GM19328 (cell line): ENCODE data around the gene PCDH9.
"Not testable (repeated sequence)": the region's sequence is repeated elsewhere in the genome, so short reads cannot be mapped to it uniquely, and the experiment has no call there.

ENCODE experiments used
- ATAC-seq: cut with Tn5 transposase; IDR thresholded peaks from one replicate; pipeline ENCODE4 v1.9.1; 2021; ENCODE audit warnings: mild to moderate bottlenecking, moderate library complexity; ENCODE audit not compliant: unreplicated experiment

Gene PCDH9

DNA sequence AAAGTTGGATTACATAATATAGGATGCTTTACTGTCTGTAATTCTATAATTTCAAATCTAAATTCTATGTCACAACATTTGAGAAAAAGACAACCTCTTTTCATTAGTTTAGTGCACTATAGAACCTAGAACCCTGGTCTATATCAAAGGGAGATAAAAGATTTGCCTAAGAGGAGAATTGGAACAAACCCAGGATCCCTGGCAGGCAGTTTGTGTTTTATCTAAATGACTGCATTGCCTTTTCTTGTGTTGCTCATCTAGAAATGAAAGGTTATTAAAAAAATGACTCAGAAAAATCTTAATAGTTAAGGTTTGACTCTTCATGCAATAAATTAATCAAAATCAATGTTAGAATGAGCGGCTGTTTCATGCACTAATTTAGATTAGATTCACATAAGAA, 96.7 kb downstream of the PCDH9 start:
- no peak for ATAC-seq

GRCh38 chr13:67131393-67131792, 98.7 kb downstream of the PCDH9 start:
- no peak for ATAC-seq

DNA sequence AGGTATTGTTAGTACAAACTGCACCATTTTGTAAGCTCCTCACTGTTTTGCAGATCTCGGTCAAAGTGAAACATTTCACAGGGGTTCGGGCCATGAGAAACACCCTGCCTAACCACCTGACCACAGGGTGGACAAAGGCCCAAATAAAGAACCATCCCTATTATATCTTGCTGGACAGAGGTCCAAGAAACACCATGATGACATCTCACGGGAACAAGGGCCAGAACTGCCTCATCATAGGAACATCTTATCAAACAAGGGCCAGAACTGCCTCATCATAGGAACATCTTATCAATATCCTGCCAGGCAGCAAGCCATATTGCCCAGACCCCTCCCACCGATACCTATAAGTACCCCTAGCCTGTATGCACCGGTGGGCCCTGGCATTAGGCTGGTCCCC, 99.7 kb downstream of the PCDH9 start:
- ATAC-seq = no peak

- no peak for ATAC-seq
These were observed 102.0 kb downstream of the PCDH9 start for GRCh38 chr13:67128136-67128535.

- no peak for ATAC-seq
These were observed 104.5 kb downstream of the PCDH9 start for GRCh38 chr13:67125681-67126080.

GRCh38 chr13:67123165-67123564, 107.0 kb downstream of the PCDH9 start:
- no peak for ATAC-seq

- no peak for ATAC-seq
These were observed 107.9 kb downstream of the PCDH9 start for GRCh38 chr13:67122251-67122650.

DNA sequence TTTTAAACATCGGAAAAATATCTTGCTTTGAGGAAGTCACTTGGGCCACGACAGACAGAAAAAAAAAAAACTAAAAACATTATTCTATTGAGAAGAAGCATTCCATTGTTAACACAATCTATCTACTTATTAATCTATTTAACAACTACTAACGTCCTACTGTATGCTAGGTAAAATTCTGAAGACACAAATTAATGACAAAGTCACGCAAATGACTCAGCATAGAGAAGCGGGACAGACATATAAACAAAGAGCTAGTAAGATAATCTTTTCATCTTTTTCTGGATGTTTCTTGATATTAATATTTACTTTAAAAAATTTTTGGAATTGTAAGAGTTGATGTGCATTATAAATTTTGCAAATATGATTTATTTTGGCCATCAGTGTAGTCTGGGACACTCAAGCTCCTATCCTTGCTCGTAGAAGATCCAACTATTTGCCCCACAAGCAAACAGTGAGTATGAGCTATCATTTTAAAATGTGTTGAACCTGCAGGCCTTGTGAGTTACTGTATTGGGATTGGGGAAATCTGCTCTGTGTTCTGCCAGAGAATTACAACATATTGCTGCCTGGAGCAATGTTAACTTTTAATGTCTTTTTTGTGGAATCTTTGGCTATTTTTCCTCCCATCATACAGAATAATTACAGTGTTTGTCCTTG, 109.1 kb downstream of the PCDH9 start:
- ATAC-seq = no peak

GRCh38 chr13:67119481-67119894, 110.6 kb downstream of the PCDH9 start:
- no peak for ATAC-seq

GRCh38 chr13:67118277-67118676, 111.9 kb downstream of the PCDH9 start:
- no peak for ATAC-seq

DNA sequence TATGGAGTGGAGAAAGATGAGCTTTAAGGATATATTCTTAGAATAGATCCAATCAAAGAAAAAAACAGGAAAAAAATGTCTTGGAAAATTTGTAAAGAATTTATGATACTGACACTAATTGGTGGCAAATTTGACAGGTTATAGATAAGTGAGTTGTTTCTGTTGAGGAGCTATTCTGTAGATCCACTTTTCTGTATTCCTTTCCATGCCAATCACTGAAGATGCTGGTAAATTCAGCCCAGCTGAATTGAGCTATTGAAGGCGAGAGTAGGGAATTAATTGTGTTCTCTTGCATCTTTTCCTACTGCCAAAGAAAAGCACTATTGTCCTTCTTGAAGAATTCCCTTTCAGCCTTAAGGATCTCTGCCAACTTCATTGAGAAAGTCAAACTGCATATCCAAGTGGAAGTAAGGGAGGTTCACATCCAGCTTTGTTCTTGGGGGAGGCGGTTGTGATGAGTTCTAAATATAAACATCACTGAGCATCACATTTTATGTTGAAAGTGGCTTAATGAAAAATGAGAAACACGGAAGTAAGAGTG, 113.1 kb downstream of the PCDH9 start:
- ATAC-seq = no peak

GRCh38 chr13:67107979-67108378, 122.2 kb downstream of the PCDH9 start:
- no peak for ATAC-seq

DNA sequence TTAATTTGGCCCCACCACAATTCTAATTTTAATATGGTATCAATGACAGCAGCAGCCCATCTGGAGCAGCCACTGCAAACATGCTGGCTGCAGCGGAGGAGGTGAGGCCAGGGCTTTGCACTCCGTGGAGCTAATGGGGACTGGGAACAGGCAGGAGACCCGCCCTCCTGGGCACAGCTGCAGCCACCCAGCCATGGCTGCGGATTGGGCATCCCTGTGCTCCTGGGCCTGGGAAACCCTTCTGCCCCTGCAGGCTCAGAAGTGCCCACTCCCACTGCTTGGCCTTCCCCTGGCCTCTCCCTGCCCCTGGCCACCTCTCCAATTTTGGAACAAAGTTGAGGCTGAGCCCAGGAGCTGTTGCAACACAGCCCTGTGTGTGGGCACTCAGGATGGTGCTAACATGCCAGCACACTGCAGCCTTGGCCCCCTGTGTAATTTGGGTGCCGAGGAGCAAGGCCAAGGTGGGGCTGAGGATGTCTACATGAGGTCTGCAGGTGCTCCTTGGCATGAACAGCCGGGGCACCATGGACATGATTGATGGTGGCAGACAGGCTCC, 123.6 kb downstream of the PCDH9 start:
- ATAC-seq = no peak

DNA sequence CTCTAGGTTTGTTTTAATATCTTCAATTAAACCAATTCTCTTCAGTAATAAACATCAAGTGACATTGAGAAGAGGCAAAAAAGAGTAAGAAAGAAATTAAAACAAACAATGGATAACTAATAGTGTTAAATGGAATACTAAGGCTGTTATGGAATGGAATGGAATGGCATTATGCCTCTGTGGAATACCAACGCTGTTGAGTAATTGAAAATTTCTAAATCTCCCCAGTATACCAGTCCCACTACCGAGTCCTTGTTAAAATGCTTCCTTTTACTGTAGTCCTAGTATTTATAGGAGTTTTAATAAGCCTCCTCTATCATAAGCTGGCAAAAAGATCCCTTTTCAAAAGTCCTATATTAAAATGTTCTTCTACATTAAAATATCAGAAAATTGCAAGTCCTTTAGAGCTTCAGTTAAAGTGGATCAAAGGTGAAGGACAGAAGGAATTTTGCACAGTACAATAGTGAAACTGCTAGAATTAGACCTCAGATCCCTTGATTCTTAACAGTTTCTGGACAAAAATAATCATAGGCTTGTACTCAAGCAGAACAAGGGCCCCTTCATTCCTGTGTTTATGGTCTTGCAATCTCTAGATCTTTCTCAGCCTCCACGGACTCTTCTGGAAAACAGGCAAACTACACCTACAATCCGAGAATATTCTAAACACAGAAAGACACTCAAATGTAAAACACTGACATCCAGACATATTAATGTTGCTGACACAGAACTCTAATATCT, 128.2 kb downstream of the PCDH9 start:
- ATAC-seq = no peak

DNA sequence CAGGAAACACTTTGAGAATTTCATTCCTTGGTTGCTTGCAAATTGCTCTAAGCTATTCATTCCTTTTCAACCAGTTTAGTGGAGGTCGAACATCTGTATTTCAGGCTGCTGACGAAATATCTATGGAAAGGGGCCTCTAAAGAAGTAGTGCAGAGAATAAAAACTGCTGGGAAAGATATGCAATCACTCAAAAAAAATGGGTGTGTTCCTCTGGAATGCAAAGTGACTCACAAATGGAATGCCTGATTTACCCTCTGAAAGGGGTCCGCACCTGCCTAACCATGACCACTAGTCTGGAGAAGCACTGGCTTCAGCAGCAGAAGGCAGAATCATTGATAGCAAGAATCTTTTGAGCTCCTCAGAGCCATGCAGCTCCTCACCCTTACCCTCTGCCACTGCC, 129.4 kb downstream of the PCDH9 start:
- ATAC-seq = no peak

DNA sequence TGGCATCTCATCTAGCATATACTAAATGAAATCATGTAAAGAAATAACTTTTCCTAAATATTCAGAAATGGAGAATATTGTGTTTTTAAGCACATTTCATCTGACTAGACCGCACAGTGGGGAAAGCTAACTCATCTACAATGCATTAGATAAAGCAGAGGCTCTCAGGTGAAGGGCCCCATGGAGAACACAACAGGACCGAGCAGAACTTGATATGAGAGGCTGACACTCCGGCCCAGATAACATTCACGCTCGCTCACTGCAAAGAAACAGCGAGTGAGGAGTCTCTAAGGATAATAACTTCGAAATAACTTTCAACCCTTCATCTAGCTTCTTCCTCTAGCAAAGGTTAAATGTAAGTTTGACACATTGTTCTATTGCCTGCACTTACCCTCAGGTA, 130.6 kb downstream of the PCDH9 start:
- no peak for ATAC-seq

DNA sequence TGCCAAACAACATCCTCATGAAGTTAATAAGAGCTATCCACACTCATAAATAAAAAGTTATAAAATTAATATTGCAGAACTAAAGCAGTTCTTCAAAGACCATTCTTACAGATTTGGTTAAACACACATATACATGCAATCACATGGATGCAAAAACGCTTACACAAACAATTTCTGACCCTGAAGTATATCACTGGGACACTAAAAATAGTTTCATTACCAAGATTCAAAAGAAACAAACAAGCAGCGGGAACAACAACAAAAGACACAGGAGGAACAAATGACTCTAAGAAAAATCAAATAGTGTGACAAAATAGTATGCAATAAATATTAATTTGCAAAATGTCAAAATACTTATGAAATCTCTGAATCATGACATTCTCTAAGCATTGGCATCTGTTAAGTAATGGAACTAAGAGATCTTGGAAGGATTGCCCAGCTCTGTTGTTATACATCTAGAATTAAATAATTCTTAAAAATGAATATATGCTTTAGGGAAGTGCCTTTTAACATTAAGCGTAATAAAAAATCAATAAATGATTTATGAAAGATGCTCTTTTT, 132.2 kb downstream of the PCDH9 start:
- ATAC-seq = no peak

GRCh38 chr13:67096893-67097292, 133.2 kb downstream of the PCDH9 start:
- ATAC-seq = not testable (repeated sequence)

DNA sequence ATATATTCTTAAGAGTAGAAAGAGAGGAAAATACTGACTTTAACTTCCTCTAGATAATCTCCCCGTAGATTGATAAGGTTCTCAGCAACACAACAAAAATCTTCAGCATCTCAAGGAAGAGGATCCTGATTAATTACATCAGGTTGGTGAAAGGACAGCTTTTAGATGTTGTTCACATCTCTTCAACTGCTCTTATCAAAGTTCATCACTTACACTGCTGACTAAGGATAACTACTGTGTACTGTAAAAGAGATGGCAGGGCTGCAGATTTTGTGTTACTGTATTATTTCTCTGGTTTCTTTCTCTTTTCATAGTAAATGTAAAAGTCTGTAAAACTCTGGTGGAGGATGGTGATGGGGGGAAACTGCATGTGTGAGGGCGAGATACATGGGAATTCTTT, 133.7 kb downstream of the PCDH9 start:
- ATAC-seq = no peak

- no peak for ATAC-seq
These were observed 134.5 kb downstream of the PCDH9 start for GRCh38 chr13:67095621-67096020.

- no peak for ATAC-seq
These were observed 135.2 kb downstream of the PCDH9 start for GRCh38 chr13:67094952-67095351.

- no peak for ATAC-seq
These were observed 136.1 kb downstream of the PCDH9 start for GRCh38 chr13:67094078-67094477.
